ENCODE data around the gene ZNF804A.
A peak's percentile ranks its signal among the peaks of the same experiment; 100 is the strongest.

ZNF804A gene

GRCh38 chr2:184598002-184598315 lies 370 bp upstream of the ZNF804A start:
- no peak for TF ChIP-seq CTCF (IDR thresholded peaks at IDR 0.05; ENCODE audit: insufficient read depth, low read length, missing control alignments)
- H3K4me3 ChIP-seq (ENCODE audit: low read depth, low read length): peak overlapping the region; percentile 68
- CTCF ChIA-PET: interaction anchor here (3.6 kb wide), 1 partner anchor 13 kb away, joined by 26 read pairs; no protein-coding TSS in a partner anchor
- POLR2A ChIA-PET: no interaction called here
- DNase-seq (ENCODE audit: low read depth, low spot score): no peak

GRCh38 chr2:184599054-184599871 lies 934 bp downstream of the ZNF804A start:
- peak overlapping the region; percentile 68 for H3K4me3 ChIP-seq (ENCODE audit: low read depth, low read length)
- no peak for DNase-seq (ENCODE audit: low read depth, low spot score)
- ChIA-PET CTCF (interaction anchor here (1.1 to 3.6 kb wide), 2 partner anchors 9 to 12 kb away, joined by 3 to 26 read pairs; no protein-coding TSS in a partner anchor), POLR2A (no interaction called here)
- TF ChIP-seq CTCF (IDR thresholded peaks at IDR 0.05; ENCODE audit: insufficient read depth, low read length, missing control alignments): no peak

- DNase-seq (ENCODE audit: low read depth, low spot score): no peak
- TF ChIP-seq CTCF (IDR thresholded peaks at IDR 0.05; ENCODE audit: insufficient read depth, low read length, missing control alignments): no peak
- POLR2A ChIA-PET: no interaction called here
- H3K4me3 ChIP-seq (ENCODE audit: low read depth, low read length): peak overlapping the region; percentile 68
- CTCF ChIA-PET: interaction anchor here (1.1 to 3.6 kb wide), 2 partner anchors 8 to 11 kb away, joined by 3 to 26 read pairs; no protein-coding TSS in a partner anchor
These were observed 1.5 kb downstream of the ZNF804A start for GRCh38 chr2:184599872-184600222.

GRCh38 chr2:184602734-184603133 lies 4.4 kb downstream of the ZNF804A start:
- TF ChIP-seq CTCF (IDR thresholded peaks at IDR 0.05; ENCODE audit: insufficient read depth, low read length, missing control alignments): no peak
- DNase-seq (ENCODE audit: low read depth, low spot score): no peak
- no peak overlapping the region for H3K4me3 ChIP-seq (ENCODE audit: low read depth, low read length)
- ChIA-PET CTCF (no interaction called here), POLR2A (no interaction called here)

- ChIA-PET POLR2A (interaction anchor here (0.9 kb wide), 1 partner anchor 14 kb away, joined by 3 read pairs; no protein-coding TSS in a partner anchor), CTCF (interaction anchor here (0.7 to 3.4 kb wide), 3 partner anchors 11 to 186 kb away, joined by 3 to 26 read pairs (median 6); partner anchors contain the start of gene ZNF804A)
- no peak for DNase-seq (ENCODE audit: low read depth, low spot score)
- no peak for TF ChIP-seq CTCF (IDR thresholded peaks at IDR 0.05; ENCODE audit: insufficient read depth, low read length, missing control alignments)
- no peak overlapping the region for H3K4me3 ChIP-seq (ENCODE audit: low read depth, low read length)
These were observed 12.6 kb downstream of the ZNF804A start for GRCh38 chr2:184610891-184611290.

- CTCF ChIA-PET: interaction anchor here (0.7 to 3.4 kb wide), 3 partner anchors 11 to 186 kb away, joined by 3 to 26 read pairs (median 6); partner anchors contain the start of gene ZNF804A
- no peak overlapping the region for H3K4me3 ChIP-seq (ENCODE audit: low read depth, low read length)
- no peak for DNase-seq (ENCODE audit: low read depth, low spot score)
- no peak for TF ChIP-seq CTCF (IDR thresholded peaks at IDR 0.05; ENCODE audit: insufficient read depth, low read length, missing control alignments)
- POLR2A ChIA-PET: interaction anchor here (0.9 kb wide), 1 partner anchor 15 kb away, joined by 3 read pairs; no protein-coding TSS in a partner anchor
These were observed 13.2 kb downstream of the ZNF804A start for GRCh38 chr2:184611361-184612085.

All from AG04449 (cell line).